ENCODE results near the gene ATP5PF. TPM values are rescaled to one million over a fixed set of nuclear protein-coding genes. Genes with fewer than 3 reads are reported as not detected.
A peak's percentile ranks its signal among the peaks of the same experiment; 100 is the strongest.
"Not testable (repeated sequence)": the region's sequence is repeated elsewhere in the genome, so short reads cannot be mapped to it uniquely, and the experiment has no call there.

Gene ATP5PF, protein sequence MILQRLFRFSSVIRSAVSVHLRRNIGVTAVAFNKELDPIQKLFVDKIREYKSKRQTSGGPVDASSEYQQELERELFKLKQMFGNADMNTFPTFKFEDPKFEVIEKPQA
- 240 TPM for polyA plus RNA-seq
- long read RNA-seq, donor 1, transcript ATP5PF-201 (4 exons, 614 nt) = major isoform, 135 of 190 reads
- long read RNA-seq, donor 1, transcript ATP5PF-204 (4 exons, 1,179 nt) = minor isoform, 14 of 190 reads
- long read RNA-seq, donor 1, partial matches to known transcripts = 29 of 190 reads
- long read RNA-seq, donor 1, other reads (novel, unspliced or antisense) = 0 of 190 reads
- long read RNA-seq, donor 2, transcript ATP5PF-204 (4 exons, 1,179 nt) = minor isoform, 16 of 411 reads
- long read RNA-seq, donor 2, transcript ATP5PF-201 (4 exons, 614 nt) = major isoform, 288 of 411 reads
- long read RNA-seq, donor 2, partial matches to known transcripts = 93 of 411 reads
- long read RNA-seq, donor 2, other reads (novel, unspliced or antisense) = 0 of 411 reads
- long read RNA-seq, donor 3, transcript ATP5PF-207 (4 exons, 589 nt) = minor isoform, 6 of 620 reads
- long read RNA-seq, donor 3, transcript ATP5PF-204 (4 exons, 1,179 nt) = minor isoform, 9 of 620 reads
- long read RNA-seq, donor 3, transcript ATP5PF-201 (4 exons, 614 nt) = major isoform, 191 of 620 reads
- long read RNA-seq, donor 3, partial matches to known transcripts = 171 of 620 reads
- long read RNA-seq, donor 3, other reads (novel, unspliced or antisense) = 232 of 620 reads
- long read RNA-seq, donor 4, transcript ATP5PF-204 (4 exons, 1,179 nt) = minor isoform, 9 of 47 reads
- long read RNA-seq, donor 4, transcript ATP5PF-201 (4 exons, 614 nt) = major isoform, 31 of 47 reads
- long read RNA-seq, donor 4, partial matches to known transcripts = 5 of 47 reads
- long read RNA-seq, donor 4, other reads (novel, unspliced or antisense) = 0 of 47 reads
- long read RNA-seq, donor 5, transcript ATP5PF-204 (4 exons, 1,179 nt) = minor isoform, 12 of 164 reads
- long read RNA-seq, donor 5, transcript ATP5PF-208 (3 exons, 876 nt) = minor isoform, 5 of 164 reads
- long read RNA-seq, donor 5, transcript ATP5PF-201 (4 exons, 614 nt) = major isoform, 103 of 164 reads
- long read RNA-seq, donor 5, partial matches to known transcripts = 37 of 164 reads
- long read RNA-seq, donor 5, other reads (novel, unspliced or antisense) = 0 of 164 reads
- long read RNA-seq, donor 6, transcript ATP5PF-201 (4 exons, 614 nt) = major isoform, 238 of 364 reads
- long read RNA-seq, donor 6, transcript ATP5PF-205 (5 exons, 589 nt) = minor isoform, 6 of 364 reads
- long read RNA-seq, donor 6, transcript ATP5PF-207 (4 exons, 589 nt) = minor isoform, 5 of 364 reads
- long read RNA-seq, donor 6, transcript ATP5PF-204 (4 exons, 1,179 nt) = minor isoform, 14 of 364 reads
- long read RNA-seq, donor 6, partial matches to known transcripts = 90 of 364 reads
- long read RNA-seq, donor 6, other reads (novel, unspliced or antisense) = 0 of 364 reads
- long read RNA-seq, donor 7, transcript ATP5PF-203 (4 exons, 647 nt) = minor isoform, 5 of 198 reads
- long read RNA-seq, donor 7, transcript ATP5PF-204 (4 exons, 1,179 nt) = minor isoform, 23 of 198 reads
- long read RNA-seq, donor 7, transcript ATP5PF-207 (4 exons, 589 nt) = minor isoform, 10 of 198 reads
- long read RNA-seq, donor 7, transcript ATP5PF-201 (4 exons, 614 nt) = major isoform, 113 of 198 reads
- long read RNA-seq, donor 7, partial matches to known transcripts = 42 of 198 reads
- long read RNA-seq, donor 7, other reads (novel, unspliced or antisense) = 0 of 198 reads
- long read RNA-seq, donor 8, transcript ATP5PF-201 (4 exons, 614 nt) = major isoform, 378 of 598 reads
- long read RNA-seq, donor 8, transcript ATP5PF-207 (4 exons, 589 nt) = minor isoform, 7 of 598 reads
- long read RNA-seq, donor 8, transcript ATP5PF-204 (4 exons, 1,179 nt) = minor isoform, 23 of 598 reads
- long read RNA-seq, donor 8, transcript ATP5PF-205 (5 exons, 589 nt) = minor isoform, 18 of 598 reads
- long read RNA-seq, donor 8, partial matches to known transcripts = 147 of 598 reads
- long read RNA-seq, donor 8, other reads (novel, unspliced or antisense) = 13 of 598 reads
- long read RNA-seq, donor 9, transcript ATP5PF-207 (4 exons, 589 nt) = minor isoform, 13 of 461 reads
- long read RNA-seq, donor 9, transcript ATP5PF-201 (4 exons, 614 nt) = major isoform, 279 of 461 reads
- long read RNA-seq, donor 9, transcript ATP5PF-204 (4 exons, 1,179 nt) = minor isoform, 34 of 461 reads
- long read RNA-seq, donor 9, transcript ATP5PF-205 (5 exons, 589 nt) = minor isoform, 10 of 461 reads
- long read RNA-seq, donor 9, partial matches to known transcripts = 102 of 461 reads
- long read RNA-seq, donor 9, other reads (novel, unspliced or antisense) = 5 of 461 reads
- long read RNA-seq, donor 10, transcript ATP5PF-201 (4 exons, 614 nt) = major isoform, 280 of 393 reads
- long read RNA-seq, donor 10, transcript ATP5PF-204 (4 exons, 1,179 nt) = minor isoform, 19 of 393 reads
- long read RNA-seq, donor 10, transcript ATP5PF-205 (5 exons, 589 nt) = minor isoform, 5 of 393 reads
- long read RNA-seq, donor 10, partial matches to known transcripts = 78 of 393 reads
- long read RNA-seq, donor 10, other reads (novel, unspliced or antisense) = 0 of 393 reads
- long read RNA-seq, donor 11, transcript ATP5PF-208 (3 exons, 876 nt) = minor isoform, 10 of 335 reads
- long read RNA-seq, donor 11, transcript ATP5PF-201 (4 exons, 614 nt) = major isoform, 222 of 335 reads
- long read RNA-seq, donor 11, transcript ATP5PF-204 (4 exons, 1,179 nt) = minor isoform, 23 of 335 reads
- long read RNA-seq, donor 11, partial matches to known transcripts = 68 of 335 reads
- long read RNA-seq, donor 11, other reads (novel, unspliced or antisense) = 0 of 335 reads

DNA sequence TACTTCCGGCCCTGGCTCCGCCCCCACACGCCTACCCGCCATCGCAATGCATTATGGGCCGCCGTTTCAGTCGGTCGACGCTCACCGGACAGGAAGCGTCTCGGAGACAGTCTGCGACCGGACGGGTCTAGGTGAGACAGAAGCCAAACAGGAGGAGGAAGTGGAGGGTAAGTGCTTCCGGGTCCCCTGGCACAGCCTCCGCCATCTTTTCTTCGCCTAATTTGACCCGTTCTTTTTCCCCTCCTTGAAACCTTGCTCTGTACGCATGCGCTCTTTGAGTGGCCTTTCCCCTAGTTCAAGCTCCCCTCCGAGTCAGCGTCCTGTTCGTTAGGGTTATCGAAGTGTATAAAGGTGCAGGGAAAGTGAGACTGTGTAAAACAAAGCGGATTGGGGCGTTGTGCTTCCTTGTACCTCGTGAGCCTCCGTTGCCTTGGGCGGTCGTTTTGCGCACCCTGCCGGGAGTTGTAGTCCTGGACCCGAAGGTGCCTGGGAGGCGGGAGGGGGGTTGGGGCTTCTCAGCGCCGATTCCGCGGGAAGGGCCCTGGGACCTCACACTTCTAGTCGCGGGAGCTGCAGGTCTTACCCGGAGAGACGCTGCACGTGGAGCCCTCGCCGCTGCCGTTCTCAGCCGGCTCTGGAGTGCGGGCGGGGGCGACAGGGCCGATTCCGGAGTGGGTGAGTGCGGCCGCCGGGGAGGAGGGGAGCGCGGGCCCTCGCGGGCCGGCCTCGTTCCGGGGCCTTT lies at the start of gene ATP5PF, which contains the start of gene GABPA:
Gene ATP5PF (minus strand): TSS at position 1 of the 742 bp plus-strand sequence. CDS start 5,110 bp downstream, outside the sequence.
Gene GABPA (plus strand): TSS at position 69 of the 742 bp plus-strand sequence. CDS start 6,627 bp downstream, outside the sequence.
- peak within 1 kb of the TSS; percentile 92 for H3K4me3 ChIP-seq (ENCODE audit: low read length)
- H3K27me3 ChIP-seq (ENCODE audit: control insufficient read depth, insufficient read depth, low read length) = no peaks in the 10 kb centered on the region
- peaks cover 15% of the 10 kb centered on the region for H3K36me3 ChIP-seq (ENCODE audit: control insufficient read depth, insufficient read depth, low read length)
- no peaks in the 10 kb centered on the region for H3K9me3 ChIP-seq (ENCODE audit: control insufficient read depth, low read depth, low read length)
- H3K4me1 ChIP-seq (ENCODE audit: control insufficient read depth, insufficient read depth, low read length) = no peaks in the 10 kb centered on the region
- 0% methylated on average over 3 of the region's 64 CpGs for WGBS (ENCODE audit: insufficient coverage, low lambda C conversion rate)
- peak; percentile 99 for DNase-seq
- peak within 1 kb of the TSS; percentile 99 for H3K27ac ChIP-seq (ENCODE audit: low read length)

DNA sequence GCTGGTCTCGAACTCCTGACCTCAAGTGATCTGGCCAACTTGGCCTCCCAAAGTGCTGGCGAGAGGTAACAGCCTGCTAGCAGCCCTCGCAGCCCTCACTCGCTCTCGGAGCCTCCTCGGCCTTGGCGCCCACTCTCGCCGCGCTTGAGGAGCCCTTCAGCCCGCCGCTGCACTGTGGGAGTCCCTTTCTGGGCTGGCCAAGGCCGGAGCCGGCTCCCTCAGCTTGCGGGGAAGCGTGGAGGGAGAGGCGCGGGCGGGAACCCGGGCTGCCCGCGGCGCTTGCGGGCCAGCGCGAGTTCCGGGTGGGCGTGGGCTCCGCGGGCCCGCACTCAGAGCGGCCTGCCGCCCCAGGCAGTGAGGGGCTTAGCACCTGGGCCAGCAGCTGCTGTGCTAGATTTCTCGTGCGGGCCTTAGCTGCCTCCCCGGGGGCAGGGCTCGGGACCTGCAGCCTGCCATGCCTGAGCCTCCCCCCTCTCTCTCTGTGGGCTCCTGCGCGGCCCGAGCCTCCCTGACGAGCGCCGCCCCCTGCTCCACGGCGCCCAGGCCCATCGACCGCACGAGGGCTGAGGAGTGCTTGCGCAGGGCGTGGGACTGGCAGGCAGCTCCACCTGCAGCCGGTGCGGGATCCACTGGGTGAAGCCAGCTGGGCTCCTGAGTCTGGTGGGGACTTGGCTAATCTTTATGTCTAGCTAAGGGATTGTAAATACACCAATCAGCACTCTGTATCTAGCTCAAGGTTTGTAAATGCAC lies 43.6 kb upstream of the ATP5PF start:
- no CpG with 5 or more reads among the region's 52 CpGs for WGBS (ENCODE audit: insufficient coverage, low lambda C conversion rate)
- not testable (repeated sequence) for H3K36me3 ChIP-seq (ENCODE audit: control insufficient read depth, insufficient read depth, low read length); H3K9me3 ChIP-seq (ENCODE audit: control insufficient read depth, low read depth, low read length); H3K4me3 ChIP-seq (ENCODE audit: low read length); H3K27me3 ChIP-seq (ENCODE audit: control insufficient read depth, insufficient read depth, low read length); H3K27ac ChIP-seq (ENCODE audit: low read length); DNase-seq; H3K4me1 ChIP-seq (ENCODE audit: control insufficient read depth, insufficient read depth, low read length)

DNA sequence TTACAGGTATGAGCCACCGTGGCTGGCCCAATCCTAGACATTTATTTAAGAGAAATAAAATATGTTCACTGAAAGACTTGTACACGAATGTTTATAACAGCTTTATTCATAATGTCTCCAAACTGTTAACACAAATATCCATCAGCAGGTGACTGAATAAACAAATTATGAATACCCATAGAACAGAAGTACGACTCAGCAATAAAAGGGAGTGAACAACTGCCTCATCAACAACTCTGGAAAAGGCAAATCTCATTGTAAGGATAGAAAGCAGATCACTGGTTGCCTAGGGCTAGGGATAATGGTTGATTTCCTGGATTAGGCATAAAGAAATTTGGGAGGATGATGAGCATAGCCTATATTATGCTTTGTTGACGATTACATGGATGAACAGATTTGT lies 41.7 kb upstream of the ATP5PF start:
- Histone ChIP-seq H3K27me3 (ENCODE audit: control insufficient read depth, insufficient read depth, low read length) (no peaks in the 10 kb centered on the region), H3K36me3 (ENCODE audit: control insufficient read depth, insufficient read depth, low read length) (no peaks in the 10 kb centered on the region), H3K27ac (ENCODE audit: low read length) (no peak overlapping the region), H3K4me1 (ENCODE audit: control insufficient read depth, insufficient read depth, low read length) (no peaks in the 10 kb centered on the region), H3K9me3 (ENCODE audit: control insufficient read depth, low read depth, low read length) (peaks cover 3% of the 10 kb centered on the region), H3K4me3 (ENCODE audit: low read length) (no peak overlapping the region)
- WGBS (ENCODE audit: insufficient coverage, low lambda C conversion rate) = 100% methylated on average over 1 of the region's 4 CpGs
- no peak for DNase-seq

DNA sequence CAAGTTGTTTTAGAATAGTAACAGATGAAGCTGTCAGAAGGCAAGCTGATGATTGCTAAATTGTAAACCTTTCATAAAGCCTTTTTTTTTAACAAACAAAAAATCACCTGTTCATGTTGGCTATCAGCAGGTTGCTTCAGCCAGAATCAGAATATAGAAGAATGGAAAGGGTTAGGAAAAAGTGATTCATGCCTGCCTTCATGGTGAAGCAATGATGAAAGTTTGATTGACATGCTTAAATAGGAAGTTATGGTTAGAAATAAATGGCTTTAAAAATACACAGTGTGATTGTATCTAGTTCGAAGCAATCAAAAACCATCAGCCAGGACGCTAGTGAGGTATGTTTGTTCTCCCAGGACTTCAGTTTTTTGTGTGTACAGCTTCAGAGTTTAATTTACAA lies 38.0 kb upstream of the ATP5PF start:
- no peak overlapping the region for H3K27ac ChIP-seq (ENCODE audit: low read length)
- peaks cover 2% of the 10 kb centered on the region for H3K36me3 ChIP-seq (ENCODE audit: control insufficient read depth, insufficient read depth, low read length)
- H3K9me3 ChIP-seq (ENCODE audit: control insufficient read depth, low read depth, low read length) = no peaks in the 10 kb centered on the region
- no peaks in the 10 kb centered on the region for H3K27me3 ChIP-seq (ENCODE audit: control insufficient read depth, insufficient read depth, low read length)
- no CpG with 5 or more reads among the region's 2 CpGs for WGBS (ENCODE audit: insufficient coverage, low lambda C conversion rate)
- DNase-seq = no peak
- no peak overlapping the region for H3K4me3 ChIP-seq (ENCODE audit: low read length)
- no peaks in the 10 kb centered on the region for H3K4me1 ChIP-seq (ENCODE audit: control insufficient read depth, insufficient read depth, low read length)

DNA sequence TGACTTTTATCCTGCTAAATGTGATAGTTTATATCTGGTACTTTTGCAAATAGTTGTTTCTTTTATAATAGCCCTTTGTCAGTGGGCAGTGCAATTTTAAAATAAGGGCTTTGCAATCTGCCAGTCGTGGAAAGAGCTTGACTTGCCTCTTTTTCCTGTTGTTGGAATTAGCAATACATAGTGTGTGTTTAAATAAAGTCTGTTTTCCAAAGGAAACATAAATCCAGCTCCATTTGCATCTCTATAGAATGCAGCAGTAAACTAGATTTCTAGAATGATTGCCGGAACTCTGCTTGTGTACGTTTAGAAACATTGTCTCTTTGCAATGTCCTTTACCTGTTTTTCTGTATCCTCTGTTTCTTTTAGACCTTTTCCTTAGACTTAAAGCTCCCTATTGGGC lies 33.2 kb upstream of the ATP5PF start:
- Histone ChIP-seq H3K36me3 (ENCODE audit: control insufficient read depth, insufficient read depth, low read length) (peaks cover 16% of the 10 kb centered on the region), H3K4me1 (ENCODE audit: control insufficient read depth, insufficient read depth, low read length) (no peaks in the 10 kb centered on the region), H3K27me3 (ENCODE audit: control insufficient read depth, insufficient read depth, low read length) (no peaks in the 10 kb centered on the region), H3K27ac (ENCODE audit: low read length) (no peak overlapping the region), H3K4me3 (ENCODE audit: low read length) (no peak overlapping the region), H3K9me3 (ENCODE audit: control insufficient read depth, low read depth, low read length) (no peaks in the 10 kb centered on the region)
- DNase-seq = no peak
- WGBS (ENCODE audit: insufficient coverage, low lambda C conversion rate) = no CpG with 5 or more reads among the region's 3 CpGs

DNA sequence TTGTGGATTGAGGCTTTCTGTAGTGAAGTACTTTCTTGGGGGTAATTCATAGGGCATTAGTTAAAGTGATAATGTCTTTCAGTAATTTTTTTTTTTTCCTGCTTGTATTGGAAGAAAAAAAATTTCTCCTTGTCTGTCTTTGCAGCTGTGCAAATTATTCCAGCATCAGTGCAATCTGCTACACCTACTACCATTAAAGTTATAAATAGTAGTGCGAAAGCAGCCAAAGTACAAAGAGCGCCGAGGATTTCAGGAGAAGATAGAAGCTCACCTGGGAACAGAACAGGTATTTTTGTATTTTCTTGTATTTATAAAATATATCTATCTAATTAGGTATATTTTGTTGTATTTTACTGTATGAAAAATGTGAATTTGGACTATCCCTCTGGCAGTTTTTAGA lies 29.4 kb upstream of the ATP5PF start:
- no peak overlapping the region for H3K4me3 ChIP-seq (ENCODE audit: low read length)
- no peaks in the 10 kb centered on the region for H3K4me1 ChIP-seq (ENCODE audit: control insufficient read depth, insufficient read depth, low read length)
- peaks cover 35% of the 10 kb centered on the region for H3K36me3 ChIP-seq (ENCODE audit: control insufficient read depth, insufficient read depth, low read length)
- DNase-seq = peak in 1 of 2 donors; percentile 5
- H3K9me3 ChIP-seq (ENCODE audit: control insufficient read depth, low read depth, low read length) = no peaks in the 10 kb centered on the region
- H3K27me3 ChIP-seq (ENCODE audit: control insufficient read depth, insufficient read depth, low read length) = no peaks in the 10 kb centered on the region
- no CpG with 5 or more reads among the region's 3 CpGs for WGBS (ENCODE audit: insufficient coverage, low lambda C conversion rate)
- no peak overlapping the region for H3K27ac ChIP-seq (ENCODE audit: low read length)

DNA sequence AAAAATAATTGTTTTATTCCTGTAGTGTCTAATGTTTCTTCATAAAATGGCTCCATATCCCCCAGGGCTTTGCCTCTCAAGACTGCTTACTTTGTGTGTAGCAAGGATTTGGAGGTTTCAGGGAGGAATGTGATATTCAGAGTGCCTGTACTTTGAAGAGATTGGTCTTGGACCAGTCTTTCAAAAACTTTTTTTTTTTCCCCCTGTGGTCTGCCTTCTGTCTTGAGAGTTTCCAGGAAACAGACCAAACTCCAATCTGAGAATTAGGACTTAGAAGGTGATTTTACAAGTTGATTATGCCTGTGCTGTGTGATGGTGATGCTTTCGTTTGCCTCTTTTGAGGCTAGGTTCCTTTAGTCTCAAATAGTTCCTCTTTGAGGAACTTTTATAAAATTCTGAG lies 26.0 kb upstream of the ATP5PF start:
- Histone ChIP-seq H3K9me3 (ENCODE audit: control insufficient read depth, low read depth, low read length) (no peaks in the 10 kb centered on the region), H3K36me3 (ENCODE audit: control insufficient read depth, insufficient read depth, low read length) (peaks cover 40% of the 10 kb centered on the region), H3K4me3 (ENCODE audit: low read length) (no peak overlapping the region), H3K4me1 (ENCODE audit: control insufficient read depth, insufficient read depth, low read length) (no peaks in the 10 kb centered on the region), H3K27ac (ENCODE audit: low read length) (no peak overlapping the region), H3K27me3 (ENCODE audit: control insufficient read depth, insufficient read depth, low read length) (no peaks in the 10 kb centered on the region)
- DNase-seq = no peak
- 100% methylated on average over 1 of the region's 1 CpG for WGBS (ENCODE audit: insufficient coverage, low lambda C conversion rate)
